HTR-8/SVneo (cell line): ENCODE measurements around the gene DAPK2.
"Not testable (repeated sequence)": the region's sequence is repeated elsewhere in the genome, so short reads cannot be mapped to it uniquely, and the experiment has no call there.

Experiments
- DNase-seq: peaks from one replicate; pipeline ENCODE4 v3.0.0; 2011; ENCODE audit warnings: low spot score, mixed read lengths; ENCODE audit not compliant: insufficient read length
- FAIRE-seq: peaks from 2 replicates; lab custom pipeline; 2011; peaks lifted over from hg19 to GRCh38; lab: Jason Lieb, UNC

Gene DAPK2

DNA sequence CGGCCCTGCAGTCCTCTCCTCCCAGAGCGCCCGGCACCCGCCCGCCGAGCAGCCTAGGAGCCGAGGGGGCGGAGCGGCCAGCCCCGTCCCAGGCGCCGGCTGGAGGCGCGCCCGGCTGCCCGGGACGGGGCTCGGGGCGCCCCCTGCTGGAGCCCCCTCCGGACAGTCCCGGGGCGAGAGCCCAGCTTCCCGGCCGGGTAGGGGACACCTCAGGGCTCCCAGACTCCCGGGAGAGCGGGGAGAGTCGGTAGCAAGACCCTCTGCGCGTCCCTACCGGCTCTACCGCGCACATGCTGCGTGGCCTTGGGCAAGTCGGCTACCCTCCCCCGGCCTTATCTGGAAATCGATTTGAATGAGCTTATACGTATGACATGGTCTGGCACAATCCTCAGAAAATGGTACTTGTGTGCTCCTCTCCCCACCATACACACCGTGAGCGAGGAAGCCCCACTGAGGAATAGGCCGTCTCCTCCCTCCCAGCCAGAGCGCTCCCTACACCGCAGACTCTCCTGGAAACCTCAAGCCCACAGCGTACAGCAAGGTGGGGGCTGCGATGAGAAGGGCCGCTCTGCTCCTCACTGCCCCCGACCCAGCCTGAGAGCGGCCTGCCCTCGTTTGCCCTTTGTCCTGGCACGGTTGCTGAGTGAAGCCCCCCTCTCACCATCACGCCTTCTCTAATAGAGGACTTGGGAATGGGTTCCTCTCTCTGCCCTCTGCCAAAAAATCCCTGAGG, at the start of gene DAPK2:
DAPK2 (minus strand) TSS at position 65 of the 733 bp plus-strand sequence. CDS start 6,224 bp downstream, outside the sequence.
- FAIRE-seq (no peak), DNase-seq (peak; percentile 86)

DNA sequence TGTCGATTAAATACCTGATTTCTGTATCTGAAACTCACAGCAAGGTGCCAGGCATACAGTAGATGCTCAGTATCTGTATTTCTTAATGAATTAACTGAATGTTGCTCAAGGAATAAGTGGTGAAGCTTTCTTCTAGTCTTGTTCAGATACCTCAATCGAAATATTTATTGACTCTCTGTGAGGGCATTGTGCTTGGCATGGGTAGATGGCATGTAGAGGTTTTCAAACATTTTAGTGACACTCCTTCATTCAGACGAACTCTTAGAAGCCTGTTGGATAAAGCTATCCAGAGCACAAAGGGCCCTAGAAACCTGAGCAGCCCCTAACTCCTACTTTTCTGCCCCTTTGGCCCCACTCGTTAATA, 49.1 kb upstream of the DAPK2 start:
- FAIRE-seq (no peak), DNase-seq (no peak)

DNA sequence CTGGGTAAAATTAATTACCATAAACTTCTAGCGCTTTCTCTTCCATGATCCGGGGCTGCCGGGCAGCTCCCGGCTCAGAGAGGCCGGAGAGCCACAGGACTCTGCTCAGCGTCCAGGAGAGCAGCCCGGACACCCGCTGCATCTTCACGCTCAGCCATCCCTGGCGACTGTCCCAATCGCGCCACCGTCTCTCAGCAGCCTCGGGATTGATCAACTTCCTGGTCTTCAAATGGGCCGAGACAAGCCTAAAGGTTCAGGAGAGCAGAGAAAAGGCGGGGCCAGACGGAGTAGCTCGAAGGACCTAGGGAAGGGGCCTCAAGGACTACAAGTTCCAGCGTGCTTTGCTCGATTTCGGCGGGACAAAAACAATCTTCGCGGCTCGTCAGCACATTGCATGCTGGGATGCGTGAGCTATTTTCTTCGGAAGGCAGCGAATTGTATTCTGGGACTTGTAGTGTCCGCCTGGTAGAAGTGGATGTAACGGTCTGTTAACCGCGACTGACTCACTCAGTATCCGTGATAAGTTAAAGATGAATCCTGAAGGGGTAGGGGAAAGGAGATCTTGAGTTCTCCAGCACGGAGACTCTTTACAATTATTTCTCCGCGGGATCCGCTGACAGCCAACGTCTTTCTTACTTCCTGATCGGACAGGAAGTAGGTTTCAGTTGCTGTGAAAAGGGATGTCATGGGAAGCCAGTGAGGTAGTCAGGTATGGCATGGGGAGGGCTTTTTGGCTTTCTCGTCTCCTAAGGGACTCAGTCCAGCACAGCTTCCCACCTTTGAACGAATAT, 47.5 kb upstream of the DAPK2 start, which contains the start of gene CIAO2A:
CIAO2A (minus strand) TSS at position 212 of the 791 bp plus-strand sequence; CDS start at position 142, 70 bp downstream.
- peak; percentile 4 for FAIRE-seq
- peak; percentile 87 for DNase-seq

DNA sequence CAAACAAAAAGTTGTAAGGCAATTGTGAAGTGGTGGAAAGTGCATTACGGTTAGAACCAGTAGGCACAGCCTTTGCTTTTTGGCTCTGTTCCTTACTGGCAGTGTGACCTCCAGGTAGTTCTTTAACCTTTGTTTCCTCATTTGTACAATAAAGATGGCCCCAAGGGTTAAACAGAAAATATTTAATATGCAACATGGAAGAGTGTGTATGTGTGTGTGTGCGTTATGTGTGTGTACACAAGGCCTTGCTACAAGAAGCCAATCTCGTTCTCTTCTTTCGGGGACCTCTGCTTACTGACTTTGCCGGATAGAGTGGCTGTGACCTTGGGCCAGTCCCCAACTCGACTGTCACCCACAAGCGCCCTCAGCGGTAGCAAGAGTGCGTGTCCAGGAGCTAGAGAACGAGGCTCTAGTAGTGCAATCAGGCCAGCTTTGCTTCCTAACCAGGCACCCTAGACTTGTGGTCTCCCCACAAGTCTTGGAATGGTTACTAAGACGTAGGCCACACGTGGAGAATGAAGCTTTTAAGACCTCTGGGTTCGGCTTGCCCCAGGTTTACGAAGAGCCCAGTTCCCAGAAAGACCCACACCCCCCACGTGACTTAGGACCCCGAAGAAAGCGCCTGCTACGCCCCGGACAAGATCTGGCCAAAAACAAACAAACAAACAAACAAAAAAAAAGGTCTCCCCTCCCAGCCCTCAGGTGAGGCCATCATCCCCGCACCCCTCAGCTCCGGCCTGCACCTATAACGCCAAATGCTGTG, 46.8 kb upstream of the DAPK2 start:
- no peak for FAIRE-seq
- DNase-seq: peak; percentile 30

- FAIRE-seq: no peak
- DNase-seq: no peak
Observed at GRCh38 chr15:64092075-64092820, 46.0 kb upstream of the DAPK2 start.

DNA sequence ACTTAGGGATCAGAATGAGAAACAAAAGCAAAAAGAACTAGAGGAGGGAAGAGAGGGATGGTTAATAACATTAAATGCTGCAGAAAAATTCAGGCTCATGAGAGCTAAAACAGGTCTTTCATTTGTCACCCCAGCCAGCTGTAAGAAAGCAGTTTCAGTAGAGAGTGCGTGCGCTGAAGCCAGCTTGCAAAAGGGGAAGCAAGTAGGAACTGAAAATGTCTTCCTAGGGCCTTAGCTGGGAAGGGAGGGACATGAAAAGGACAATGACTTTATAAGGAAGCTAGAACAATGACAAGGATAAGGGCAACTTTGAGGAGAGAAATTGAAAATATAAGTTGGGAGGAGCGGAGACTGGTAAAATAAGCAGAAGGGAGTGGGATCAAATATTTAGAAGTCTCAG, 44.2 kb upstream of the DAPK2 start:
- FAIRE-seq (no peak), DNase-seq (no peak)

GRCh38 chr15:64089543-64090280, 43.4 kb upstream of the DAPK2 start:
- FAIRE-seq: no peak
- no peak for DNase-seq

- FAIRE-seq (no peak), DNase-seq (no peak)
Observed at GRCh38 chr15:64082757-64083156, 36.5 kb upstream of the DAPK2 start.

GRCh38 chr15:64073496-64073895, 27.2 kb upstream of the DAPK2 start:
- FAIRE-seq, DNase-seq: not testable (repeated sequence)

DNA sequence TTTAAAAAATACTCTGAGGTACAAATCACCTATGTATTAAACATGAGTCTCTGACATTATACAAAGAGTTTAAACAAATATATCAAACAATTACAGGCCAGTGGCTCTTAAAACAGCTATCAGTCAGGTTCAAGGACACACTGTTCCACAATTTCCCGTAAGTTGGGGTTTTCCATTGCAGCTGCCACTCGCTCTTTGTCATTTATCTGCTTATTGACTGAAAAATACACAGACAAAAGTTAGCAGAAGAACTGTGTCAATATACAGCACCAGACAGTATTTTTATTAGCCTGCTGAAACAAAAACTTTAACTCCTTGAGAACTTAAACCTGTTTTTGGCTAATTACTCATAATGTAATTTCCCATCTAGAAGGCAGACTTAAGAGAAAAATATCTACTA, 26.5 kb upstream of the DAPK2 start:
- no peak for FAIRE-seq

GRCh38 chr15:64071931-64072765, 25.9 kb upstream of the DAPK2 start:
- FAIRE-seq (no peak), DNase-seq (no peak)

More for the DNA sequence above, 26.5 kb upstream of the DAPK2 start:
- no peak for DNase-seq

- DNase-seq: peak; percentile 55
- FAIRE-seq: no peak
Observed at GRCh38 chr15:64070965-64071851, 24.9 kb upstream of the DAPK2 start.

DNA sequence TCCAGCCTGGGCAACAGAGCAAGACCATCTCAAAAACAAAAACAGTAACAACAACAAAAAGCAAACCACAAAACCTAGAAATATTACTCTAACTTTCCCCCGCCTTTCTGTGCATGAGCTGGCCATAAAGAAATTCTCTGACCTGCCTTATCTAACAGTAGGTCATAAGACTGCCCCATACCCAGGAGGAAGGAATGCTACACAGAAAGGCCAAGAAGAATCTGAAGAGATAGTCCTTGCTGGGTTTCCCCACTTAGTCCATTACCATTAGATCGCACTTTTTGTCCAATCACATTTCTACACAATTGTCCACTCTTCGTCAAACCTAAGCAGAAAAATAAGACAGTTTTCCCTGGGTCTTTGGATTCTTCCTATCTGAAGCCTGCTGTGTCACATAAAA, 23.8 kb upstream of the DAPK2 start:
- DNase-seq: no peak
- no peak for FAIRE-seq

GRCh38 chr15:64068133-64068532, 21.8 kb upstream of the DAPK2 start:
- DNase-seq: no peak
- no peak for FAIRE-seq

- FAIRE-seq (no peak), DNase-seq (peak; percentile 70)
Observed at GRCh38 chr15:64067564-64068030, 21.3 kb upstream of the DAPK2 start.

GRCh38 chr15:64066451-64066850, 20.2 kb upstream of the DAPK2 start:
- DNase-seq: no peak
- FAIRE-seq: no peak

- no peak for DNase-seq
- FAIRE-seq: no peak
Observed at GRCh38 chr15:64060716-64061115, 14.4 kb upstream of the DAPK2 start.
